Measurements from ENCODE around the gene MYH15. TPM values are rescaled to one million over a fixed set of nuclear protein-coding genes. Genes with fewer than 3 reads are reported as not detected.

Gene MYH15
- total RNA-seq, 1 donor from 2014 or later, result 0.05 TPM

- H3K36me3 Mint-ChIP-seq (ENCODE audit: unreplicated experiment), result no peaks in the 10 kb centered on the region
- H3K27ac Mint-ChIP-seq (ENCODE audit: unreplicated experiment), result no peak overlapping the region
- no peaks in the 10 kb centered on the region for H3K9me3 Mint-ChIP-seq (ENCODE audit: unreplicated experiment)
- H3K4me1 Mint-ChIP-seq (ENCODE audit: unreplicated experiment), result peaks cover 5% of the 10 kb centered on the region
- peaks cover 21% of the 10 kb centered on the region for H3K27me3 Mint-ChIP-seq (ENCODE audit: unreplicated experiment)
- no peak for DNase-seq (ENCODE audit: extremely low spot score, unreplicated experiment)
- H3K4me3 Mint-ChIP-seq (ENCODE audit: unreplicated experiment), result no peak overlapping the region
- TF ChIP-seq CTCF (IDR thresholded peaks at IDR 0.05), result no peak
These were observed 14.9 kb upstream of the MYH15 start for GRCh38 chr3:108525256-108525655.

GRCh38 chr3:108524537-108524936 is 14.1 kb upstream of the MYH15 start:
- TF ChIP-seq CTCF (IDR thresholded peaks at IDR 0.05), result no peak
- Mint-ChIP-seq H3K9me3 (ENCODE audit: unreplicated experiment) (no peaks in the 10 kb centered on the region), H3K4me3 (ENCODE audit: unreplicated experiment) (no peak overlapping the region), H3K4me1 (ENCODE audit: unreplicated experiment) (peaks cover 5% of the 10 kb centered on the region), H3K27me3 (ENCODE audit: unreplicated experiment) (peaks cover 16% of the 10 kb centered on the region), H3K27ac (ENCODE audit: unreplicated experiment) (no peak overlapping the region), H3K36me3 (ENCODE audit: unreplicated experiment) (no peaks in the 10 kb centered on the region)
- DNase-seq (ENCODE audit: extremely low spot score, unreplicated experiment), result no peak

- DNase-seq (ENCODE audit: extremely low spot score, unreplicated experiment), result no peak
- Mint-ChIP-seq H3K4me1 (ENCODE audit: unreplicated experiment) (no peaks in the 10 kb centered on the region), H3K4me3 (ENCODE audit: unreplicated experiment) (no peak overlapping the region), H3K9me3 (ENCODE audit: unreplicated experiment) (no peaks in the 10 kb centered on the region), H3K27me3 (ENCODE audit: unreplicated experiment) (peaks cover 23% of the 10 kb centered on the region), H3K36me3 (ENCODE audit: unreplicated experiment) (no peaks in the 10 kb centered on the region), H3K27ac (ENCODE audit: unreplicated experiment) (no peak overlapping the region)
- no peak for TF ChIP-seq CTCF (IDR thresholded peaks at IDR 0.05)
These were observed 8.5 kb upstream of the MYH15 start for GRCh38 chr3:108518895-108519294.

GRCh38 chr3:108516881-108517280 is 6.5 kb upstream of the MYH15 start:
- no peak for TF ChIP-seq CTCF (IDR thresholded peaks at IDR 0.05)
- H3K4me3 Mint-ChIP-seq (ENCODE audit: unreplicated experiment), result no peak overlapping the region
- DNase-seq (ENCODE audit: extremely low spot score, unreplicated experiment), result no peak
- no peaks in the 10 kb centered on the region for H3K9me3 Mint-ChIP-seq (ENCODE audit: unreplicated experiment)
- H3K27me3 Mint-ChIP-seq (ENCODE audit: unreplicated experiment), result peaks cover 24% of the 10 kb centered on the region
- H3K36me3 Mint-ChIP-seq (ENCODE audit: unreplicated experiment), result no peaks in the 10 kb centered on the region
- no peaks in the 10 kb centered on the region for H3K4me1 Mint-ChIP-seq (ENCODE audit: unreplicated experiment)
- H3K27ac Mint-ChIP-seq (ENCODE audit: unreplicated experiment), result no peak overlapping the region

- Mint-ChIP-seq H3K9me3 (ENCODE audit: unreplicated experiment) (no peaks in the 10 kb centered on the region), H3K4me1 (ENCODE audit: unreplicated experiment) (no peaks in the 10 kb centered on the region)
- DNase-seq (ENCODE audit: extremely low spot score, unreplicated experiment), result no peak
These were observed 3.6 kb upstream of the MYH15 start for GRCh38 chr3:108513961-108514360.

More at GRCh38 chr3:108513961-108514360, 3.6 kb upstream of the MYH15 start:
- no peak for TF ChIP-seq CTCF (IDR thresholded peaks at IDR 0.05)
- H3K27ac Mint-ChIP-seq (ENCODE audit: unreplicated experiment), result no peak overlapping the region
- no peaks in the 10 kb centered on the region for H3K36me3 Mint-ChIP-seq (ENCODE audit: unreplicated experiment)
- no peak overlapping the region for H3K4me3 Mint-ChIP-seq (ENCODE audit: unreplicated experiment)
- H3K27me3 Mint-ChIP-seq (ENCODE audit: unreplicated experiment), result peaks cover 19% of the 10 kb centered on the region

All from osteocyte (in vitro differentiated cells).